Gastrocnemius medialis (tissue), 4 donors: ENCODE data around the gene UNC5C. TPM values are rescaled to one million over a fixed set of nuclear protein-coding genes. Genes with fewer than 3 reads are reported as not detected.

Experiments used
- ATAC-seq, 2 donors: fragments of 150-250 bp; one replicate each; pipeline ENCODE4 v1.9.1; 2016
- DNase-seq, 2 donors: peaks; one replicate each; pipeline ENCODE4 v3.0.0-alpha.2; 2019
- H3K27ac ChIP-seq, 4 donors: fragments of 200-600 bp; sonication (generic); 1 replicate in 1 of 4; 2 replicates in 3 of 4; pipeline ENCODE4 v1.5.1; 2016 to 2018; ENCODE audit warnings: mild to moderate bottlenecking in 2 of 4, moderate library complexity in 1 of 4
- H3K27me3 ChIP-seq, 3 donors: fragments of 200-600 bp; sonication (generic) in 2 of 3; 1 replicate in 1 of 3; 2 replicates in 2 of 3; pipeline versions ENCODE4 v1.5.1 to v1.6.0; 2016 to 2019; ENCODE audit warnings: mild to moderate bottlenecking in 1 of 3, moderate library complexity in 1 of 3
- H3K36me3 ChIP-seq, 2 donors: fragments of 200-600 bp; sonication (generic) in 1 of 2; one replicate each; pipeline ENCODE4 v1.5.1; 2017 to 2018
- H3K4me1 ChIP-seq, 2 donors: fragments of 200-600 bp; sonication (generic) in 1 of 2; one replicate each; pipeline ENCODE4 v1.5.1; 2016 to 2017; ENCODE audit warnings: mild to moderate bottlenecking in 2 of 2
- H3K4me3 ChIP-seq, 4 donors: fragments of 200-600 bp; sonication (generic) in 3 of 4; 1 replicate in 1 of 4; 2 replicates in 3 of 4; pipeline ENCODE4 v1.5.1; 2016 to 2019; ENCODE audit warnings: mild to moderate bottlenecking in 2 of 4
- H3K9me3 ChIP-seq, 3 donors: fragments of 200-600 bp; sonication (generic) in 2 of 3; 1 replicate in 1 of 3; 2 replicates in 2 of 3; pipeline ENCODE4 v1.5.1; 2016 to 2019
- POLR2A ChIP-seq, 2 donors: fragments of 450-650 bp; IDR thresholded peaks; one replicate each; pipeline ENCODE4 v1.6.1; 2017; ENCODE audit warnings: antibody characterized with exemption in 2 of 2, mild to moderate bottlenecking in 2 of 2, moderate library complexity in 2 of 2
- in situ Hi-C, 4 donors: fragments of 200-750 bp; cut with MboI; loops; one replicate each; pipeline versions ENCODE4 v1.15.0 to v1.8.0; 2017; ENCODE audit warnings: low sequenced_read_pairs in 4 of 4
- intact Hi-C: fragments of 100-400 bp; cut with DNase I; formaldehyde crosslinking; loops from one replicate; pipeline ENCODE4 v1.15.1; 2023; ENCODE audit warnings: low total_unique reads
- total RNA-seq, 4 donors: library from RNA; depleted of rRNA; stranded (reverse); fragments of >200 nt; gene quantifications; one replicate each; pipeline versions ENCODE4 v1.1.0 to v1.2.3, GENCODE V29; 2016
- TF ChIP-seq, protein P1 (sequence below), 5 experiments: fragments of 450-650 bp in 3 of 5; fragments of 200-600 bp in 2 of 5; sonication (generic) in 2 of 5; IDR thresholded peaks in 4 of 5; conservative IDR thresholded peaks in 1 of 5; 1 replicate in 4 of 5; 2 replicates in 1 of 5; pipeline ENCODE4 v1.5.1; 2016 to 2019; ENCODE audit warnings: antibody characterized with exemption in 5 of 5, mild to moderate bottlenecking in 3 of 5, moderate library complexity in 3 of 5

UNC5C gene
- total RNA-seq, 4 donors from 2014 or later, result 0.07 to 0.33 (median 0.23) TPM; not detected in 1

DNA sequence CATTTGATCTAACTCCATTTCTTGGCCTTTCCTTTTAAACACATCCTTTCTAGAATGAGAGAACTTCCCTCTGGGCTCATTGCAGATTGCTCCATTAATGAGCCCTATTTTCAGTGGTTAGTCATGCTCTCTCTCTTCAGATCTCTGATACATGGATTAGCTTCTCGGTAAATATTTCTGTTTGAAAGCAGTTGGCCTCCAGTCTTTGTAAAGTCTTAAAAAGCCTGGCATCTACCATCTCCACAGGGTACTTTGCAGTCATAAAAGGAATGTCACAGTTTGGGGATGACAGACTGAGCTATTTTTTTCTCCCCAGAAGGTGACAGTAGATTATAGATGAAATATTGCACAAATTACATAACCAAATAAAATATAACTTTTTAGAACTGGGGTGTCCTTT lies 72.7 kb downstream of the UNC5C start:
- Histone ChIP-seq H3K27me3 (no peaks in the 10 kb centered on the region), H3K27ac (no peak overlapping the region), H3K36me3 (no peaks in the 10 kb centered on the region), H3K4me3 (no peak overlapping the region), H3K9me3 (no peaks in the 10 kb centered on the region), H3K4me1 (no peaks in the 10 kb centered on the region)
- ATAC-seq (no peak), DNase-seq (no peak)
- TF ChIP-seq, protein P1, sequence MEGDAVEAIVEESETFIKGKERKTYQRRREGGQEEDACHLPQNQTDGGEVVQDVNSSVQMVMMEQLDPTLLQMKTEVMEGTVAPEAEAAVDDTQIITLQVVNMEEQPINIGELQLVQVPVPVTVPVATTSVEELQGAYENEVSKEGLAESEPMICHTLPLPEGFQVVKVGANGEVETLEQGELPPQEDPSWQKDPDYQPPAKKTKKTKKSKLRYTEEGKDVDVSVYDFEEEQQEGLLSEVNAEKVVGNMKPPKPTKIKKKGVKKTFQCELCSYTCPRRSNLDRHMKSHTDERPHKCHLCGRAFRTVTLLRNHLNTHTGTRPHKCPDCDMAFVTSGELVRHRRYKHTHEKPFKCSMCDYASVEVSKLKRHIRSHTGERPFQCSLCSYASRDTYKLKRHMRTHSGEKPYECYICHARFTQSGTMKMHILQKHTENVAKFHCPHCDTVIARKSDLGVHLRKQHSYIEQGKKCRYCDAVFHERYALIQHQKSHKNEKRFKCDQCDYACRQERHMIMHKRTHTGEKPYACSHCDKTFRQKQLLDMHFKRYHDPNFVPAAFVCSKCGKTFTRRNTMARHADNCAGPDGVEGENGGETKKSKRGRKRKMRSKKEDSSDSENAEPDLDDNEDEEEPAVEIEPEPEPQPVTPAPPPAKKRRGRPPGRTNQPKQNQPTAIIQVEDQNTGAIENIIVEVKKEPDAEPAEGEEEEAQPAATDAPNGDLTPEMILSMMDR (IDR thresholded peaks at IDR 0.05 in 4 of 5, conservative IDR thresholded peaks at IDR 0.05 in 1 of 5), result no peak
- intact Hi-C loops (no loop called here), in situ Hi-C loops (no loop called here)

DNA sequence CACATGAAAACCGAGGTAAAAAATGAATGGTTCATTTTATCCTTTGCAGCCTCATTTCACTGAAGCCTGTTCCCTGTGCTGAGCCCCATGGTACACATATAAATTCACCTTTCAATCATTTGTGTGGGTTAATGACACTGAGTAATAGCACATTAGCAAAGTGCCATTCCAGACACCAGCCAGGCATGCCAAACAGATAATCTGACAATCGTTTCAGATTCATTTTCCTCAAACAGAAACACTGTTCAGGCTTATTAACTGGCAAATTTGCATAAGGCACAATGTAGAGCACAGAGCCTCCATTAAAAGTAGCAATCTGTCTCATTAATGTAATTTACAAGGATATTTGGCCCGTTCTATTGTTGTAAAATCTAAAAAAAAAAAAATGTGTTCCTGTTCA lies 76.2 kb downstream of the UNC5C start:
- no peaks in the 10 kb centered on the region for H3K27me3 ChIP-seq
- H3K4me3 ChIP-seq, result no peak overlapping the region
- no peaks in the 10 kb centered on the region for H3K9me3 ChIP-seq
- DNase-seq (no peak), ATAC-seq (no peak)
- H3K27ac ChIP-seq, result no peak overlapping the region
- in situ Hi-C loops, result no loop called here
- H3K36me3 ChIP-seq, result no peaks in the 10 kb centered on the region
- intact Hi-C loops, result no loop called here
- no peaks in the 10 kb centered on the region for H3K4me1 ChIP-seq
- TF ChIP-seq, protein P1 (IDR thresholded peaks at IDR 0.05 in 4 of 5, conservative IDR thresholded peaks at IDR 0.05 in 1 of 5), result no peak
- TF ChIP-seq POLR2A (IDR thresholded peaks at IDR 0.05), result no peak

DNA sequence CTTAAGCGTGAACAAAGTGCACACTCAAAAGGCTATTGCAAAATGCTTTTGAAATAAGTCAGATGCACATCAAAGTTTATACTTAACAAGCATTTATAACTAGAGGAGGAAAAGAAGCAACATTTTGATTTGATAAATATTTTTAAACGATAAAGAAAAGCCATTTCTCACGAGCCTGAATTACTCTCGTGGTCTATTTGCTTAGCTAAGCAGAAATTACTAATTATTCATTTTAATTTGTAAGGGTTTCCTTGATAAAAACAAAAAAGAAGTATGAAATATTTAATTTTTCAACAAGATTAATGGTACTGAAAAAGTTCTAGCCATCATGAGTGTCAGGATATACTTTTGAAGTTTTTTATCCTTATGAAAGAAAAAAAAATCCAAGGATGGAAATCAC lies 78.2 kb downstream of the UNC5C start:
- Histone ChIP-seq H3K9me3 (no peaks in the 10 kb centered on the region), H3K27me3 (no peaks in the 10 kb centered on the region), H3K4me3 (no peak overlapping the region), H3K4me1 (no peaks in the 10 kb centered on the region), H3K27ac (no peak overlapping the region), H3K36me3 (no peaks in the 10 kb centered on the region)
- TF ChIP-seq POLR2A (IDR thresholded peaks at IDR 0.05), result no peak
- TF ChIP-seq, protein P1 (IDR thresholded peaks at IDR 0.05 in 4 of 5, conservative IDR thresholded peaks at IDR 0.05 in 1 of 5), result no peak
- in situ Hi-C loops, result no loop called here
- ATAC-seq (no peak), DNase-seq (no peak)
- intact Hi-C loops, result no loop called here

GRCh38 chr4:95469617-95470016 lies 79.2 kb downstream of the UNC5C start:
- in situ Hi-C loops (no loop called here), intact Hi-C loops (no loop called here)

DNA sequence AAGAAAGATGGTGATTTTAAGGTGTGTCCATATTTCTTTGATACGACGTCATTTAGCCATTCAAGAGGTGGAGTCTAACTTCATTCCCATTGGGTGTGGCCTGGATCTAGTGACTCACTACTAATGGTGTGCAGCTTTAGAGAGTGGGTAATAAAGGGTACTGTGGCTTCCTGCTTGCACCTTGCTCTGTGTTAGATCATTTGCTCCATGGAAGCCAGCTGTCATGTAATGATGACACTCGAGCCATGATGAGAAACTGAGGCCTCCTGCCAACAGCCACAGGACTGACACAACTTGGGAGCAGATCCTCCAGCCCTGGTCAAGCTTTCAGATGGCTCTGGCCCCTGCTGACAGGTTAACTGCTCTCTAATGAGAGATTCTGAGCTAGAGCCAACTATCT lies 82.0 kb downstream of the UNC5C start:
- Histone ChIP-seq H3K27me3 (no peaks in the 10 kb centered on the region), H3K9me3 (no peaks in the 10 kb centered on the region), H3K4me1 (no peaks in the 10 kb centered on the region), H3K4me3 (no peak overlapping the region), H3K27ac (no peak overlapping the region), H3K36me3 (no peaks in the 10 kb centered on the region)
- TF ChIP-seq, protein P1 (IDR thresholded peaks at IDR 0.05 in 4 of 5, conservative IDR thresholded peaks at IDR 0.05 in 1 of 5), result no peak
- TF ChIP-seq POLR2A (IDR thresholded peaks at IDR 0.05), result no peak
- ATAC-seq (no peak), DNase-seq (no peak)
- in situ Hi-C loops, result no loop called here
- intact Hi-C loops, result no loop called here

More at GRCh38 chr4:95469617-95470016, 79.2 kb downstream of the UNC5C start:
- no peak for ATAC-seq
- Histone ChIP-seq H3K9me3 (no peaks in the 10 kb centered on the region), H3K4me3 (no peak overlapping the region), H3K27ac (no peak overlapping the region), H3K4me1 (no peaks in the 10 kb centered on the region), H3K36me3 (no peaks in the 10 kb centered on the region), H3K27me3 (no peaks in the 10 kb centered on the region)
- DNase-seq, result no peak
- TF ChIP-seq POLR2A (IDR thresholded peaks at IDR 0.05), result no peak
- TF ChIP-seq, protein P1 (IDR thresholded peaks at IDR 0.05 in 4 of 5, conservative IDR thresholded peaks at IDR 0.05 in 1 of 5), result no peak
